ENCODE data around the gene DLG1. TPM values are rescaled to one million over a fixed set of nuclear protein-coding genes. Genes with fewer than 3 reads are reported as not detected.

Gene DLG1
- total RNA-seq, 1 experiment from 2014 or later = 127 TPM

GRCh38 chr3:197249542-197249941, 48.9 kb downstream of the DLG1 start:
- no peak for TF ChIP-seq CTCF (IDR thresholded peaks at IDR 0.05; ENCODE audit: unreplicated experiment)
- no TSS peak for BruUV-seq (replicated peaks)
- H3K4me1 Mint-ChIP-seq (ENCODE audit: low read depth, unreplicated experiment) = peaks cover 6% of the 10 kb centered on the region
- intact Hi-C loops (cut with micrococcal nuclease; ENCODE audit: unreplicated experiment) = no loop called here
- no peak for DNase-seq
- H3K27ac Mint-ChIP-seq (ENCODE audit: unreplicated experiment) = no peak overlapping the region
- H3K27me3 Mint-ChIP-seq (ENCODE audit: unreplicated experiment) = no peaks in the 10 kb centered on the region
- CTCF ChIA-PET = interaction anchor here (0.6 kb wide), 1 partner anchor 53 kb away, joined by 4 read pairs; no protein-coding TSS in a partner anchor
- no peak overlapping the region for H3K4me3 Mint-ChIP-seq (ENCODE audit: low read depth, unreplicated experiment)
- peaks cover 6% of the 10 kb centered on the region for H3K9me3 Mint-ChIP-seq (ENCODE audit: low read depth, unreplicated experiment)
- peaks cover 22% of the 10 kb centered on the region for H3K36me3 Mint-ChIP-seq (ENCODE audit: insufficient read depth, unreplicated experiment)

- Mint-ChIP-seq H3K4me1 (ENCODE audit: low read depth, unreplicated experiment) (no peaks in the 10 kb centered on the region), H3K36me3 (ENCODE audit: insufficient read depth, unreplicated experiment) (peaks cover 31% of the 10 kb centered on the region), H3K27ac (ENCODE audit: unreplicated experiment) (no peak overlapping the region), H3K9me3 (ENCODE audit: low read depth, unreplicated experiment) (peaks cover 11% of the 10 kb centered on the region), H3K4me3 (ENCODE audit: low read depth, unreplicated experiment) (no peak overlapping the region), H3K27me3 (ENCODE audit: unreplicated experiment) (no peaks in the 10 kb centered on the region)
- intact Hi-C loops (cut with micrococcal nuclease; ENCODE audit: unreplicated experiment) = no loop called here
- CTCF ChIA-PET = no interaction called here
- no peak for DNase-seq
- no TSS peak for BruUV-seq (replicated peaks)
- TF ChIP-seq CTCF (IDR thresholded peaks at IDR 0.05; ENCODE audit: unreplicated experiment) = no peak
Observed at GRCh38 chr3:197248341-197248740, 50.1 kb downstream of the DLG1 start.

- CTCF ChIA-PET = no interaction called here
- BruUV-seq (replicated peaks) = no TSS peak
- H3K36me3 Mint-ChIP-seq (ENCODE audit: insufficient read depth, unreplicated experiment) = peaks cover 29% of the 10 kb centered on the region
- peaks cover 16% of the 10 kb centered on the region for H3K9me3 Mint-ChIP-seq (ENCODE audit: low read depth, unreplicated experiment)
- intact Hi-C loops (cut with micrococcal nuclease; ENCODE audit: unreplicated experiment) = no loop called here
- H3K4me3 Mint-ChIP-seq (ENCODE audit: low read depth, unreplicated experiment) = no peak overlapping the region
- H3K27me3 Mint-ChIP-seq (ENCODE audit: unreplicated experiment) = no peaks in the 10 kb centered on the region
- H3K4me1 Mint-ChIP-seq (ENCODE audit: low read depth, unreplicated experiment) = peaks cover 12% of the 10 kb centered on the region
- no peak for TF ChIP-seq CTCF (IDR thresholded peaks at IDR 0.05; ENCODE audit: unreplicated experiment)
- H3K27ac Mint-ChIP-seq (ENCODE audit: unreplicated experiment) = no peak overlapping the region
- DNase-seq = no peak
Observed at GRCh38 chr3:197244751-197245150, 53.7 kb downstream of the DLG1 start.

DNA sequence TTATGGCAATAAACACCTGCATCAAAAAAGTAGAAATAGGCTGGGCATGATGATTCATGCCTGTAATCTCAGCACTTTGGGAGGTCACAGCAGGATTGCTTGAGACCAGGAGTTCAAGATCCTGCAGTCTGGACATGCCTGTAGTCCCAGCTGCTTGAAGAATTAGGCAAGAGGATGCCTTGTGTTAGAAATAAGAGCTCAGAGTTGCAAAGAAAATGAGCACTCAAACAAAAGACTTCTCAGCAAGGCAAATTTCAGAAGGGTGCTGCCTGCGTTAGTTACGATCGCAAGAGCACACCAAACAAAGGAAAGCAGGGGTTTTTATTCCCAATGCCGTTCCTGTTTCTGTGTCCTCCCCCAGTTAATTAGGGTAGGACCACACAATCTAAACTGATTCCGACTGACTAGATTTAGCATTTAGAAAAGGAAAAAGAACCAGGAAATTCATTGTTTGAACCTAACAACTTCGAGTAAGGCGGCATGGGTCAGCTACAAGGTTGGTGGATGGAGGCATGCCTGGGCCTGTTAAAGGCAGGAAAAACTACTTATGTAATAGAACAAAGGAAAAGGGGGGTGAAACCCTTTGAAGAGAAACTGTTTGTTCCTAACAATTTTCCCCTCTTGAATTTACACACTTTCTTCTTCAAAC, 55.5 kb downstream of the DLG1 start:
- H3K9me3 Mint-ChIP-seq (ENCODE audit: low read depth, unreplicated experiment) = peaks cover 15% of the 10 kb centered on the region
- peaks cover 24% of the 10 kb centered on the region for H3K36me3 Mint-ChIP-seq (ENCODE audit: insufficient read depth, unreplicated experiment)

More for the DNA sequence above, 55.5 kb downstream of the DLG1 start:
- no peaks in the 10 kb centered on the region for H3K27me3 Mint-ChIP-seq (ENCODE audit: unreplicated experiment)
- H3K4me3 Mint-ChIP-seq (ENCODE audit: low read depth, unreplicated experiment) = no peak overlapping the region
- no peak overlapping the region for H3K27ac Mint-ChIP-seq (ENCODE audit: unreplicated experiment)
- intact Hi-C loops (cut with micrococcal nuclease; ENCODE audit: unreplicated experiment) = no loop called here
- no TSS peak for BruUV-seq (replicated peaks)
- CTCF ChIA-PET = no interaction called here
- TF ChIP-seq CTCF (IDR thresholded peaks at IDR 0.05; ENCODE audit: unreplicated experiment) = no peak
- DNase-seq = no peak
- peaks cover 23% of the 10 kb centered on the region for H3K4me1 Mint-ChIP-seq (ENCODE audit: low read depth, unreplicated experiment)

All from Calu3 (cell line).